ENCODE results near the gene TRAF3IP1. TPM values are rescaled to one million over a fixed set of nuclear protein-coding genes. Genes with fewer than 3 reads are reported as not detected.

The TRAF3IP1 gene
- total and polyA plus RNA-seq, 2 of the 13 experiments (the other 11 are each of a cell fraction or from before 2014, with no cell fraction given) = 4.1 to 12.9 TPM

DNA sequence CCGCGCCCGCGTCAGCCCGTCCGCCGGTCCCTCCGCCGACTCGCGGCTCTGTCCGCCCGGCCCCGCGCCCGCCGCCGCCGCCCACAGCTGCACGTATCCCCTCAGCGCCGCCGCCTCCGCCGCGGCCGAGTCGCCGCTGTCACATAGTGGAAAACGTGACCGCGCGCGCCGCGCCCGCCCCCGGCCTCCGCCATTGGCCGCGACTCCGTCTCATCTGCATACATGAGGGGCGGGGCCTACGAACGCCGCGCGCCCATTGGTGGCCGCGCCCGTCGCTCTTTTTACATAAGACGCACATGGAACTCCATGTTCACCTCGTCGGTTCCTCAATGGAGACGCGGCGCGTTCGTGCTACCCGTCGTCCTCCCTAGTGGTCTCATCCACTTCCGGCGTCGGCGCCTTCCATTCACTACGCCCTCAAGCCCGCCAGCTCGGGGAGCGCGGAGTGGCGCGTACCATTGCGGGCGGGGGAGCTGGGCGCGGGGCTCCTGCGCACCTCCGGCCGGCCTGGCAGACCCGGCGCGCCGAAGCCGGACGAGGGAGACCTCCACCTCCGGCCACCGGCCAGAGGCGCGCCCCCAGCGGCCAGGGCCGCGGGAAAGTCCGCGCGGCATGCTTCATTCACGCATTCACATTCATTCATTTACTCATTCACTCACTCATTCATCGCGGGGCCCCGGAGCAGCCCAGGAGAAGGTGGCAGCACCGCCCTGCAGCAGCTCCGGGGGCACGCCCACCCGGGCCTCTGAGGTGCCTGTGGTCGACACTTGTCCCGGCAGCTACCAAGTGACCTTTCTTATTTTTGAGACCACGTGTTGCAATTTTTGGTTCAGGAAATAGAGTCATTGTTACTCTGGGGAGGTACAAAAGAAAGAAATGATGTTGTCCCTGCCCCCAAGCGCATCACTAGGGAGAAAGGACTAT is 31.4 kb upstream of the TRAF3IP1 start (continued):
- peak; percentile 66 for TF ChIP-seq RBM39 (IDR thresholded peaks at IDR 0.05; ENCODE audit: low read depth, low read length, poor library complexity, severe bottlenecking)
- peak; percentile 76 for TF ChIP-seq PHF20 (CRISPR knock-in tag; IDR thresholded peaks at IDR 0.05)
- no peak for TF ChIP-seq DBP (CRISPR knock-in tag; IDR thresholded peaks at IDR 0.05; ENCODE audit: not compliant biosample characterization)
- TF ChIP-seq ZSCAN12 (CRISPR knock-in tag; IDR thresholded peaks at IDR 0.05) = no peak
- peak; percentile 5 for TF ChIP-seq PATZ1 (CRISPR knock-in tag; IDR thresholded peaks at IDR 0.05)
- TF ChIP-seq RNF2 (conservative IDR thresholded peaks at IDR 0.05; ENCODE audit: low read depth) = peak; percentile 95
- TF ChIP-seq RXRA (CRISPR knock-in tag; IDR thresholded peaks at IDR 0.05) = peak; percentile 51; the same call in 1 of the 2 replicates
- no peak for TF ChIP-seq ZFP36L2 (CRISPR knock-in tag; IDR thresholded peaks at IDR 0.05)
- peak; percentile 87 for TF ChIP-seq IRF2 (CRISPR knock-in tag; IDR thresholded peaks at IDR 0.05)
- TF ChIP-seq TBL1XR1 (IDR thresholded peaks at IDR 0.05; ENCODE audit: borderline replicate concordance, low read length, partially characterized antibody) = peak; percentile 52
- peak; percentile 87 for TF ChIP-seq RBFOX2 (IDR thresholded peaks at IDR 0.05; ENCODE audit: low read depth, low read length)
- TF ChIP-seq ZNF18 (CRISPR knock-in tag; IDR thresholded peaks at IDR 0.05; ENCODE audit: insufficient replicate concordance) = no peak
- TF ChIP-seq ZNF441 (CRISPR knock-in tag; IDR thresholded peaks at IDR 0.05; ENCODE audit: borderline replicate concordance) = peak; percentile 68; the same call in 1 of the 2 replicates
- TF ChIP-seq, protein P1, sequence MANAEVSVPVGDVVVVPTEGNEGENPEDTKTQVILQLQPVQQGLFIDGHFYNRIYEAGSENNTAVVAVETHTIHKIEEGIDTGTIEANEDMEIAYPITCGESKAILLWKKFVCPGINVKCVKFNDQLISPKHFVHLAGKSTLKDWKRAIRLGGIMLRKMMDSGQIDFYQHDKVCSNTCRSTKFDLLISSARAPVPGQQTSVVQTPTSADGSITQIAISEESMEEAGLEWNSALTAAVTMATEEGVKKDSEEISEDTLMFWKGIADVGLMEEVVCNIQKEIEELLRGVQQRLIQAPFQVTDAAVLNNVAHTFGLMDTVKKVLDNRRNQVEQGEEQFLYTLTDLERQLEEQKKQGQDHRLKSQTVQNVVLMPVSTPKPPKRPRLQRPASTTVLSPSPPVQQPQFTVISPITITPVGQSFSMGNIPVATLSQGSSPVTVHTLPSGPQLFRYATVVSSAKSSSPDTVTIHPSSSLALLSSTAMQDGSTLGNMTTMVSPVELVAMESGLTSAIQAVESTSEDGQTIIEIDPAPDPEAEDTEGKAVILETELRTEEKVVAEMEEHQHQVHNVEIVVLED (CRISPR knock-in tag; IDR thresholded peaks at IDR 0.05; ENCODE audit: borderline replicate concordance) = peak; percentile 88; the same call in 1 of the 2 replicates
- TF ChIP-seq ADNP (CRISPR knock-in tag; IDR thresholded peaks at IDR 0.05) = no peak
- peak; percentile 89; the same call in 1 of the 2 replicates for TF ChIP-seq ZNF138 (CRISPR knock-in tag; IDR thresholded peaks at IDR 0.05; ENCODE audit: low read depth)
- 0 out of 2 replicates have a peak, but pooled peaks have one; percentile 20 for TF ChIP-seq RARA (CRISPR knock-in tag; IDR thresholded peaks at IDR 0.05)
- no peak for TF ChIP-seq NCOA2 (CRISPR knock-in tag; IDR thresholded peaks at IDR 0.05)
- no peak for TF ChIP-seq GATA4 (IDR thresholded peaks at IDR 0.05; ENCODE audit: borderline replicate concordance, low read depth)
- no peak for TF ChIP-seq NFRKB (IDR thresholded peaks at IDR 0.05)
- TF ChIP-seq ZNF275 (CRISPR knock-in tag; IDR thresholded peaks at IDR 0.05; ENCODE audit: borderline replicate concordance) = no peak; the same call in 1 of the 2 replicates
- no peak for TF ChIP-seq SETDB1 (CRISPR knock-in tag; IDR thresholded peaks at IDR 0.05; ENCODE audit: borderline replicate concordance)
